K562 (cell line): ENCODE measurements around the gene C1orf174. TPM values are rescaled to one million over a fixed set of nuclear protein-coding genes. Genes with fewer than 3 reads are reported as not detected.
A peak's percentile ranks its signal among the peaks of the same experiment; 100 is the strongest.
"Not testable (repeated sequence)": the region's sequence is repeated elsewhere in the genome, so short reads cannot be mapped to it uniquely, and the experiment has no call there.

Experiments
- ATAC-seq: fragments of 200-7000 bp; cut with Tn5 transposase; 3 replicates; pipeline ENCODE4 v1.9.1; 2020; ENCODE audit warnings: moderate library complexity
- BruUV-seq: library from RNA; stranded (reverse); fragments of 400-500 nt; replicated peaks from 2 replicates; lab custom pipeline; 2021; lab: Mats Ljungman, UMichigan
- CTCF ChIA-PET: fragments of 300-600 bp; formaldehyde crosslinking; extraction: SDS; loops from one replicate; lab custom pipeline; 2021; ENCODE audit warnings: low intra/inter-chr PET ratio; lab: Yijun Ruan, JAX
- POLR2A ChIA-PET: fragments of 300-600, 350-650 bp; sonication (Branson Sonifier 250); formaldehyde crosslinking; extraction: SDS; loops from one replicate; lab custom pipeline; 2021; ENCODE audit warnings: antibody characterized with exemption, inconsistent platforms; lab: Yijun Ruan, JAX
- DNase-seq, 4 experiments: peaks; one replicate each; pipeline versions ENCODE4 v3.0.0 to v3.0.0-alpha.2; 2011 to 2018; ENCODE audit warnings: low spot score in 3 of 4, mixed read lengths in 3 of 4; ENCODE audit errors: extremely low read depth in 1 of 4
- FAIRE-seq: peaks from 2 replicates; lab custom pipeline; 2011; peaks lifted over from hg19 to GRCh38; lab: Jason Lieb, UNC
- H2AFZ ChIP-seq: 2 replicates; pipeline ENCODE4 v1.6.0; 2011; ENCODE audit warnings: low read depth, low read length, control low read depth, inconsistent platforms
- H3K27ac ChIP-seq: fragments of 200-600 bp; 3 replicates; pipeline ENCODE4 v1.8.0; 2011; ENCODE audit warnings: low read depth, mild to moderate bottlenecking, control low read depth, inconsistent platforms, low read length, moderate library complexity, mixed read lengths; ENCODE audit errors: extremely low read depth
- H3K27me3 ChIP-seq, 2 experiments: fragments of 300-600 bp in 1 of 2; 2 replicates in 1 of 2; 3 replicates in 1 of 2; pipeline versions ENCODE4 v1.6.0 to v1.8.0; 2011; ENCODE audit warnings: inconsistent platforms in 2 of 2, low read length in 2 of 2, mild to moderate bottlenecking in 1 of 2, mixed read lengths in 1 of 2, moderate library complexity in 1 of 2; ENCODE audit not compliant: control insufficient read depth in 2 of 2, insufficient read depth in 2 of 2
- H3K36me3 ChIP-seq: fragments of 300-600 bp; 3 replicates; pipeline ENCODE4 v1.8.0; 2011; ENCODE audit warnings: mild to moderate bottlenecking, low read length, inconsistent platforms; ENCODE audit not compliant: control insufficient read depth, insufficient read depth
- H3K4me1 ChIP-seq, 2 experiments: fragments of 200-600 bp in 1 of 2; replicated peaks in 1 of 2; 2 replicates in 1 of 2; 3 replicates in 1 of 2; pipeline versions ENCODE4 v1.5.1 to v1.8.0; 2011; ENCODE audit warnings: inconsistent platforms in 2 of 2, low read length in 2 of 2, mild to moderate bottlenecking in 1 of 2, mixed read lengths in 1 of 2, moderate library complexity in 1 of 2; ENCODE audit not compliant: control insufficient read depth in 2 of 2, insufficient read depth in 2 of 2
- H3K4me2 ChIP-seq: 2 replicates; pipeline ENCODE4 v1.6.1; 2011; ENCODE audit warnings: low read length, control low read depth, inconsistent platforms, mixed read lengths; ENCODE audit not compliant: insufficient read depth
- H3K4me3 ChIP-seq: fragments of 200-600 bp; sonication (generic), shearing (Covaris generic); 2 replicates; pipeline ENCODE4 v1.5.1; 2016; ENCODE audit warnings: control low read depth, inconsistent platforms
- H3K79me2 ChIP-seq: fragments of 200-600 bp; 3 replicates; pipeline ENCODE4 v1.8.0; 2011; ENCODE audit warnings: low read length, inconsistent platforms; ENCODE audit not compliant: control insufficient read depth, insufficient read depth
- H3K9ac ChIP-seq, 2 experiments: 2 replicates each; pipeline versions ENCODE4 v1.6.0 to v1.6.1; 2011; ENCODE audit warnings: low read depth in 2 of 2, low read length in 2 of 2, control low read depth in 1 of 2, inconsistent platforms in 1 of 2, mild to moderate bottlenecking in 1 of 2, mixed read lengths in 1 of 2; ENCODE audit not compliant: insufficient read depth in 1 of 2
- H3K9me1 ChIP-seq: one replicate; pipeline ENCODE4 v1.6.0; 2011; ENCODE audit warnings: inconsistent platforms, mild to moderate bottlenecking, low read length, moderate library complexity; ENCODE audit not compliant: control insufficient read depth, insufficient read depth
- H3K9me3 ChIP-seq: replicated peaks from 2 replicates; pipeline ENCODE4 v1.5.1; 2011; ENCODE audit warnings: low read depth, low read length, inconsistent platforms; ENCODE audit not compliant: control insufficient read depth, insufficient read depth
- H4K20me1 ChIP-seq: replicated peaks from 2 replicates; pipeline ENCODE4 v1.6.1; 2011; ENCODE audit warnings: low read length, inconsistent platforms, mixed read lengths; ENCODE audit not compliant: control insufficient read depth, insufficient read depth
- CTCF ChIP-seq, 3 experiments: IDR thresholded peaks in 2 of 3; conservative IDR thresholded peaks in 1 of 3; 2 replicates each; pipeline ENCODE4 v1.5.1; 2011 to 2012; ENCODE audit warnings: low read length in 3 of 3, mild to moderate bottlenecking in 3 of 3, control low read depth in 2 of 3, improper control_type of control experiment in 1 of 3, inconsistent platforms in 1 of 3, low read depth in 1 of 3, mixed read lengths in 1 of 3, moderate library complexity in 1 of 3; ENCODE audit not compliant: insufficient read depth in 2 of 3
- HLTF ChIP-seq: fragments of 450-650 bp; IDR thresholded peaks from 2 replicates; pipeline ENCODE4 v1.6.1; 2016
- HNRNPK ChIP-seq: fragments of 200-400 bp; formaldehyde crosslinking; IDR thresholded peaks from one replicate; pipeline ENCODE4 v1.6.1; 2018; ENCODE audit warnings: mild to moderate bottlenecking, low read depth, low read length; ENCODE audit not compliant: poor library complexity, severe bottlenecking
- PTBP1 ChIP-seq: fragments of 200-400 bp; formaldehyde crosslinking; IDR thresholded peaks from 2 replicates; pipeline ENCODE4 v1.6.1; 2017; ENCODE audit warnings: low read depth, low read length
- SMARCA4 ChIP-seq: fragments of 450-650 bp; IDR thresholded peaks from 2 replicates; pipeline ENCODE4 v1.6.1; 2016
- TAF15 ChIP-seq: fragments of 200-400 bp; formaldehyde crosslinking; IDR thresholded peaks from 2 replicates; pipeline ENCODE4 v1.6.1; 2017; ENCODE audit warnings: mild to moderate bottlenecking, low read depth, low read length, moderate library complexity
- TFE3 ChIP-seq: fragments of 450-650 bp; formaldehyde crosslinking; IDR thresholded peaks from 2 replicates; pipeline ENCODE4 v1.4.0; 2020; ENCODE audit warnings: mild to moderate bottlenecking, mixed read lengths
- THRAP3 ChIP-seq: fragments of 450-650 bp; IDR thresholded peaks from 2 replicates; pipeline ENCODE4 v1.6.1; 2016; ENCODE audit warnings: mild to moderate bottlenecking, inconsistent platforms, borderline replicate concordance
- ZEB2 ChIP-seq: fragments of 450-650 bp; IDR thresholded peaks from 2 replicates; pipeline ENCODE4 v1.6.1; 2016
- ZNF277 ChIP-seq: fragments of 250-450 bp; sonication (Bioruptor Pico); IDR thresholded peaks from 2 replicates; pipeline ENCODE4 v1.8.0; 2022; ENCODE audit warnings: inconsistent platforms, mild to moderate bottlenecking, moderate library complexity, borderline replicate concordance
- ZNF431 ChIP-seq: sonication (generic); formaldehyde crosslinking; IDR thresholded peaks from 2 replicates; pipeline ENCODE4 v1.8.0; 2022; ENCODE audit warnings: mild to moderate bottlenecking, missing genetic modification reagents
- ZNF785 ChIP-seq: fragments of 250-450 bp; sonication (Bioruptor Pico); IDR thresholded peaks from 2 replicates; pipeline ENCODE4 v1.4.0; 2020; ENCODE audit warnings: mild to moderate bottlenecking
- WGBS: fragments of 100-300 bp; shearing (Covaris generic); methylation state at CpG from one replicate; pipeline ENCODE4 v1.1.6; 2016; ENCODE audit warnings: low coverage, mixed read lengths; ENCODE audit not compliant: insufficient coverage; ENCODE audit errors: missing lambda C conversion rate; 5-methylcytosine and 5-hydroxymethylcytosine counted together
- in situ Hi-C: fragments of 300-500 bp; cut with MboI; formaldehyde crosslinking; loops from 4 replicates; pipeline ENCODE4 v1.15.0; 2018; ENCODE audit warnings: inconsistent platforms, mixed read lengths
- intact Hi-C: fragments of 100-400 bp; cut with micrococcal nuclease; formaldehyde crosslinking; loops from 2 replicates; pipeline ENCODE4 v1.14.2; 2022
- polyA plus RNA-seq, 8 experiments: library from polyadenylated mRNA; depleted of rRNA in 4 of 8; stranded (reverse) in 5 of 8; unstranded in 3 of 8; fragments of >200 nt; fragmentation: Nextera tagmentation in 2 of 8; fragmentation: Illumina TruSeq in 1 of 8; extraction: Ambion mirVana in 2 of 8; extraction: Trizol in 1 of 8; gene quantifications; 2 replicates each; pipeline versions ENCODE4 v1.2.1 to v1.2.3, GENCODE V29; 2011 to 2014; ENCODE audit warnings: inconsistent platforms in 1 of 8, missing spikeins in 1 of 8
- total RNA-seq, 7 experiments: library from RNA; depleted of rRNA in 6 of 7; stranded (reverse); fragments of >200 nt in 6 of 7; fragmentation: Illumina TruSeq in 2 of 7; extraction: Trizol in 2 of 7; gene quantifications; 2 replicates each; pipeline versions ENCODE4 v1.2.1 to v1.2.3, GENCODE V29; 2011 to 2021; ENCODE audit warnings: low replicate concordance in 1 of 7

C1orf174 gene
- total and polyA plus RNA-seq, 9 of the 15 experiments (the other 6 are each of a cell fraction or from before 2014, with no cell fraction given) = 38.5 to 64.9 (median 45.4) TPM

GRCh38 chr1:3918359-3918758, 18.3 kb upstream of the C1orf174 start:
- FAIRE-seq, H4K20me1 ChIP-seq, H2AFZ ChIP-seq, H3K9me3 ChIP-seq, H3K27ac ChIP-seq, H3K4me2 ChIP-seq, H3K9ac ChIP-seq, CTCF ChIA-PET, H3K79me2 ChIP-seq, ATAC-seq, DNase-seq, H3K4me3 ChIP-seq, H3K36me3 ChIP-seq, in situ Hi-C loops, BruUV-seq, H3K9me1 ChIP-seq: not testable (repeated sequence)
- Histone ChIP-seq H3K27me3 (peaks cover 34 to 57% of the 10 kb centered on the region in 2 experiments), H3K4me1 (peaks cover 0 to 11% of the 10 kb centered on the region in 2 experiments; a peak in 2 of 5 replicates)
- 2% methylated on average over 6 of the region's 6 CpGs for WGBS
- intact Hi-C loops = loop anchor here (10.0 kb wide), 1 partner anchor 1826 kb away; no protein-coding TSS in a partner anchor
- POLR2A ChIA-PET = interaction anchor here (0.8 kb wide), 1 partner anchor 9 kb away, joined by 3 read pairs; no protein-coding TSS in a partner anchor
- TF ChIP-seq ZNF431 (CRISPR knock-in tag) = peak; percentile 93

- TF ChIP-seq SMARCA4 = no peak
- no peak for TF ChIP-seq HNRNPK
- TF ChIP-seq TAF15 = no peak
- no peak for TF ChIP-seq ZEB2
- no peak for TF ChIP-seq ZNF277 (CRISPR knock-in tag)
- no peak for TF ChIP-seq ZNF785 (CRISPR knock-in tag)
- no peak for TF ChIP-seq THRAP3
- no peak for TF ChIP-seq CTCF (IDR thresholded peaks at IDR 0.05 in 2 of 3, conservative IDR thresholded peaks at IDR 0.05 in 1 of 3; ENCODE audit: insufficient read depth in 2 of 3, low read depth in 1 of 3, low read length in 3 of 3)
- no peak for TF ChIP-seq HLTF
- TF ChIP-seq TFE3 (CRISPR knock-in tag) = no peak
- TF ChIP-seq PTBP1 = no peak
- no peak overlapping the region for H3K9ac ChIP-seq
- DNase-seq (no peak), FAIRE-seq (no peak), ATAC-seq (no peak)
- in situ Hi-C loops (no loop called here), intact Hi-C loops (loop anchor here (10.0 kb wide), 1 partner anchor 1827 kb away; no protein-coding TSS in a partner anchor)
- H3K4me1 ChIP-seq = peaks cover 0 to 15% of the 10 kb centered on the region in 2 experiments; a peak in 2 of 5 replicates
- no peaks in the 10 kb centered on the region for H3K36me3 ChIP-seq
- H3K4me2 ChIP-seq = no peak overlapping the region
- H3K9me1 ChIP-seq = no peaks in the 10 kb centered on the region
- no peak overlapping the region for H2AFZ ChIP-seq
- ChIA-PET POLR2A (no interaction called here), CTCF (no interaction called here)
- no peak overlapping the region for H3K27ac ChIP-seq
- 0 out of 2 replicates have a peak, but pooled peaks cover 2% of the 10 kb centered on the region for H3K9me3 ChIP-seq
- no peak overlapping the region for H3K4me3 ChIP-seq
- WGBS = 3% methylated on average over 8 of the region's 8 CpGs
- no TSS peak for BruUV-seq
- H3K27me3 ChIP-seq = peaks cover 34 to 52% of the 10 kb centered on the region in 2 experiments
- no peaks in the 10 kb centered on the region for H3K79me2 ChIP-seq
- peaks cover 9% of the 10 kb centered on the region; the same call in 1 of the 2 replicates for H4K20me1 ChIP-seq
These were observed 17.7 kb upstream of the C1orf174 start for GRCh38 chr1:3917761-3918160.
